ENCODE results near the gene ADAM23.

The ADAM23 gene

GRCh38 chr2:206431439-206431838, 11.9 kb upstream of the ADAM23 start:
- Mint-ChIP-seq H3K9me3 (no peaks in the 10 kb centered on the region), H3K4me3 (no peak overlapping the region), H3K36me3 (ENCODE audit: low read depth) (no peaks in the 10 kb centered on the region), H3K27ac (no peak overlapping the region), H3K4me1 (ENCODE audit: low read depth) (no peaks in the 10 kb centered on the region), H3K27me3 (ENCODE audit: low read depth) (peaks cover 6% of the 10 kb centered on the region)

DNA sequence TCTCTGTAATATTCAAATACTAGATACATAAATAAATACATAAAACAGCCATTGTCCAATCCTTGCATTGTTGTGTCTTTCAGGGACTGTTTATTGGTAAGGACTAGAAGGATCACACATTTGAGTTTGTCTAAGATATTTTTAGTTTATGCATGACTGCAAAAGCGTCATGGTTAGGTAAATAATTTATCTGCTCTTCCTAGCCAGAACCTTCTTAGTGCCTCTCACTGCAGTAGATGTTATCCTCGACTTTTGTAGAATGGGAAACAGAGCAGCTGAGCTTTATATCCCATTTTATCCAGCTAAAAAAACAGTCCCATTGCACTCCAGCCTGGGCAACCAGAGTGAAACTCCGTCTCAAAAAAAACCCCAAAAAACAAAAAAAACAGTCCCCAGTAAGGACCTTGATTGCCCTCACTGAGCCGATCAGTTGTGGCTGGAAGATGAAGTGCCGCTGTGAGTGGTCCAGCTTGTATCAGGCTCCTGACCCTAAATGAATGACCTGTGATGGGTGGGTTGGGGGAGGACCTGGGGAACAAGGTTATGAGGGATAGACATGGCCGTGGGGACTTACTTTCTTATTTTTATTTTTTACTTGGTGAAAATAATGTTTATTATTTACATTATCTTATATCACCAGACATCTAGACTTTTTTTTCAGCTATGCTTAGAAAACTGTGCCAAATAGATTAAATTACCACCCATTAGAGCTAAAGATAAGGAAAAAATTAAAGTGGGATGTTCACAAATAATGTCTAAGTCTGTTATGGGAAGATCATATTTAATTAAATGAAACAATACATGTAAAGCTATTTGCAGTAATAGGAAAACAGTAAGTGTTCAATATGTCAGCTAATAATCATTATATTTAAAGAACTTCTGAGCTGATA, 10.9 kb upstream of the ADAM23 start:
- Mint-ChIP-seq H3K9me3 (no peaks in the 10 kb centered on the region), H3K27ac (no peak overlapping the region), H3K27me3 (ENCODE audit: low read depth) (peaks cover 8% of the 10 kb centered on the region), H3K4me1 (ENCODE audit: low read depth) (no peaks in the 10 kb centered on the region), H3K4me3 (no peak overlapping the region), H3K36me3 (ENCODE audit: low read depth) (no peaks in the 10 kb centered on the region)

GRCh38 chr2:206433190-206433589, 10.1 kb upstream of the ADAM23 start:
- no peaks in the 10 kb centered on the region for H3K36me3 Mint-ChIP-seq (ENCODE audit: low read depth)
- peaks cover 12% of the 10 kb centered on the region for H3K27me3 Mint-ChIP-seq (ENCODE audit: low read depth)
- no peak overlapping the region for H3K4me3 Mint-ChIP-seq
- H3K27ac Mint-ChIP-seq = no peak overlapping the region
- H3K4me1 Mint-ChIP-seq (ENCODE audit: low read depth) = no peaks in the 10 kb centered on the region
- no peaks in the 10 kb centered on the region for H3K9me3 Mint-ChIP-seq

DNA sequence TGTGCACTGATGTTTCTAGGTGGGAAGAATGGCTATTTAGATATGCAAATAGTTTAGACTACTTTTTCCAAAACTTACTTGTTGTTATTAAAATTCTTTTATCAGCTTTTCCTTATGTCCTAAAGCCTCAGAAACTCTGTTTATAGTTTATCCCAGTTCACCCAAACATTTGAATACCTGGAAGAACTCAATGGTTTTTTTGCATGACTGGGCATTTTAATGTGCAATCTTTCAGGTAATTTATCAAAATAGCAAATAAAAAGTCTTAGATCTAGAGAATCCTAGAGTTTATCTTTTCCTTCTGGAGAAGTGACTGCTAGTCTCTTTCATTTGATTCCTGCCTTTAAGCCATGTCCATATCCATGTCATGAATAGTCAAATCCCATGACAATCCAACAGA, 9.6 kb upstream of the ADAM23 start:
- Mint-ChIP-seq H3K9me3 (no peaks in the 10 kb centered on the region), H3K36me3 (ENCODE audit: low read depth) (no peaks in the 10 kb centered on the region), H3K4me3 (no peak overlapping the region), H3K27me3 (ENCODE audit: low read depth) (peaks cover 14% of the 10 kb centered on the region), H3K4me1 (ENCODE audit: low read depth) (no peaks in the 10 kb centered on the region), H3K27ac (no peak overlapping the region)

DNA sequence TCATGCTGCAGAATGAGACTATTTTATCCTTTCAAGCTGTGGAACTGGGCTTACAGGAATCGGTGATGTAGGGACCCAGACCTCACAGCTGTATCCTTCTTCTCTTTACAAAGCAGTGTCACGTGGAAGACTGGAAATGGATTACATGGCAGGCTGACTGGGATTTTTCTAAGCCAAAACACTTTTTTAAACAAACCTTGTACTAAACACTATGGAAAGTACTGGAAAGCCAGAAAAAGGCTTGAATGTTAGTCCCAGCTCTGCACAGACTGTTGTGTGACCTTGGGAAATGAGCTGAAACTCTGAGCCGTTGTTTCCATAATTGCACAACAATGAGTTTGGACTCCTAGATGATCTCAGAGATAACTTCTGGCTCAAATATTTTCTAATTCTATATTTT, 7.6 kb upstream of the ADAM23 start:
- Mint-ChIP-seq H3K9me3 (no peaks in the 10 kb centered on the region), H3K27me3 (ENCODE audit: low read depth) (peaks cover 28% of the 10 kb centered on the region), H3K36me3 (ENCODE audit: low read depth) (no peaks in the 10 kb centered on the region), H3K4me1 (ENCODE audit: low read depth) (no peaks in the 10 kb centered on the region), H3K4me3 (no peak overlapping the region), H3K27ac (no peak overlapping the region)

GRCh38 chr2:206438196-206438724, 5.1 kb upstream of the ADAM23 start:
- Mint-ChIP-seq H3K27ac (no peak overlapping the region), H3K4me3 (no peak overlapping the region), H3K27me3 (ENCODE audit: low read depth) (peaks cover 52% of the 10 kb centered on the region), H3K36me3 (ENCODE audit: low read depth) (no peaks in the 10 kb centered on the region), H3K4me1 (ENCODE audit: low read depth) (peaks cover 5% of the 10 kb centered on the region), H3K9me3 (no peaks in the 10 kb centered on the region)

DNA sequence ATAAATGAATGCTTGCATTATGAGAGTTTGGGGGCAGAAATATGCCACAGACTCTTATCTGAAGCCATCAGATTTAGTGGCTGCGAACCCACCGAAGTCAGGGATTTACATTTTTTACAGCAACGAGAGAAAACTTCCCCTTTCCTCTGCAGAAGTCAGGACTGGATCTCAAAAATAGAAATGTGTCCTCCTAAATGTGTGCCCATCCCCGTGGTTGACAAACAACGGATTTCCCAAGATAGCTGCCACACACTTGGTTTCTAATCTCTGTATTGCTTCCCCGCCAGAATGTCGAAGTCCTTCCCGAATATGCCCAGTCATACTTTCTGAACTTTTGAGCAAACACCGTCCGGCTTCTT, 879 bp upstream of the ADAM23 start:
- Mint-ChIP-seq H3K27me3 (ENCODE audit: low read depth) (peaks cover 74% of the 10 kb centered on the region), H3K36me3 (ENCODE audit: low read depth) (no peaks in the 10 kb centered on the region), H3K4me1 (ENCODE audit: low read depth) (peaks cover 7% of the 10 kb centered on the region), H3K4me3 (peak overlapping the region; percentile 59), H3K9me3 (no peaks in the 10 kb centered on the region), H3K27ac (no peak overlapping the region)

- H3K4me1 Mint-ChIP-seq (ENCODE audit: low read depth) = peaks cover 7% of the 10 kb centered on the region
- H3K27ac Mint-ChIP-seq = no peak overlapping the region
- H3K36me3 Mint-ChIP-seq (ENCODE audit: low read depth) = no peaks in the 10 kb centered on the region
- peaks cover 79% of the 10 kb centered on the region for H3K27me3 Mint-ChIP-seq (ENCODE audit: low read depth)
- H3K9me3 Mint-ChIP-seq = no peaks in the 10 kb centered on the region
- H3K4me3 Mint-ChIP-seq = peak overlapping the region; percentile 81
These were observed 599 bp downstream of the ADAM23 start for GRCh38 chr2:206443735-206444527.

DNA sequence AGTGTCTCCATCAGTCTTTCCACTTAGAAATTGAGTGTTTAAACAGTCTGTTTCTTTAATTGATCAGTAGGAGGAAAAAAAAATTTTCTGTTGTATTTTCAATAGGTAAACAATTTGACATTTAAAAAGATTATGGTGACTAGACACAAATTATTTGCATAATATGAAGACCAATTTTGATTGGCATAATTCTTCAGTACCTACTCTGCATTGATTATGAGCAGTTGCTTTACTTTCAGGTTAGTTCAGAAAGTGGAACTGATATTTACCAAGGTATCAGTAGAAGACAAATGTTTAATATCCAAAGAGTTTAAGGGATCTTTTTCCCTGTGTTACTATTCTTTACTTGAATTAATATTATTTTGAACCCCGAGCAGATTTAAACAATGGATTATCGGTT, 2.6 kb downstream of the ADAM23 start:
- H3K27ac Mint-ChIP-seq = no peak overlapping the region
- no peaks in the 10 kb centered on the region for H3K9me3 Mint-ChIP-seq
- H3K4me3 Mint-ChIP-seq = no peak overlapping the region
- H3K27me3 Mint-ChIP-seq (ENCODE audit: low read depth) = peaks cover 67% of the 10 kb centered on the region
- H3K4me1 Mint-ChIP-seq (ENCODE audit: low read depth) = peaks cover 7% of the 10 kb centered on the region
- no peaks in the 10 kb centered on the region for H3K36me3 Mint-ChIP-seq (ENCODE audit: low read depth)

GRCh38 chr2:206452242-206452641, 8.9 kb downstream of the ADAM23 start:
- H3K27ac Mint-ChIP-seq = no peak overlapping the region
- H3K9me3 Mint-ChIP-seq = no peaks in the 10 kb centered on the region
- H3K36me3 Mint-ChIP-seq (ENCODE audit: low read depth) = no peaks in the 10 kb centered on the region
- no peaks in the 10 kb centered on the region for H3K4me1 Mint-ChIP-seq (ENCODE audit: low read depth)
- no peak overlapping the region for H3K4me3 Mint-ChIP-seq
- H3K27me3 Mint-ChIP-seq (ENCODE audit: low read depth) = peaks cover 20% of the 10 kb centered on the region

DNA sequence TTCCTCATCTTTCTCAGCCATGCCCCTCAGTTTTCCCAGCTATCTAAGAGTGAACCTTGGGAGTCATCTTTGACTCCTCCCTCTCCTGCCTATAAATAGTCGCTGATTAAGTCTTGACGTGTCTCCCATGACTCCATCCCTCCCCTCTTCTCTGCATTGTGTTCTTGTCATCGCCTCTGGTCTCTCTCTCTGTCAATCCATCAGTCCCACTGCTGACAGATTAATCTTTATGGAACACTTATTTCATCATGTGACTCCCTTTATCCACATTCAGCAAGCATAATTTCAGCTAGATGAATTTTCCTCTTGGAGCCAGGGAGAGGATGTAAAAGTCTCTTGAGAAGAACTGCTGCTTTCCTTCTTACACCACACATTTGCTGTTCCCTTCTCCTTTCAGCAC, 9.4 kb downstream of the ADAM23 start:
- Mint-ChIP-seq H3K4me3 (no peak overlapping the region), H3K27ac (no peak overlapping the region), H3K36me3 (ENCODE audit: low read depth) (no peaks in the 10 kb centered on the region)

DNA sequence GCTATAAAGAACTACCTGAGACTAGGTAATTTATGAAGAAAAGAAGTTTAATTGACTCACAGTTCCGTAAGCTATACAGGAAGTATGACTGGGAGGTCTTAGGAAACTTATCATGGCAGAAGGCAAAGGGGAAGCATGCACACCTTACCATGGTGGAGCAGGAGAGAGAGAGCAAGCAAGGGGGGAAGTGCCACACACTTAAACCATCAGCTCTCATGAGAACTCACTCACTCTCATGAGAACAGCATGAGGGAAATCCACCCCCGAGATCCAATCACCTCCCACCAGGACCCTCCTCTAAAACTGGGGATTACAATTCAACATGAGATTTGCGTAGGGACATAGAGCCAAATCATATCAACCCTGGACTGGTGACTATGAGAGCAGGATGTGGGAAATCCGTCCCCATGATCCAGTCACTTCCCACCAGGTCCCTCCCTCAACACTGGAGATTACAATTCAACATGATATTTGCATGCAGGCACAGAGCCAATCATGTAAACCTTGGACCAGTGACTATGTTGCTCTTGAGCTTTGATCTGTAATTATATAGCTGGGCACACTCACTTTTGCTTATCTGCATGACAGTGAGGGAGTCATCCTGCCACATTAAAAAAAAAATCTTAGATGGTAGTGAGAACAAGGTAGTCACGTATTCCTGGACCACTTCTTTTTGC, 12.9 kb downstream of the ADAM23 start:
- Mint-ChIP-seq H3K4me1 (ENCODE audit: low read depth) (no peaks in the 10 kb centered on the region), H3K9me3 (no peaks in the 10 kb centered on the region), H3K27ac (no peak overlapping the region), H3K27me3 (ENCODE audit: low read depth) (peaks cover 13% of the 10 kb centered on the region), H3K36me3 (ENCODE audit: low read depth) (no peaks in the 10 kb centered on the region), H3K4me3 (no peak overlapping the region)

More for the DNA sequence above, 9.4 kb downstream of the ADAM23 start:
- no peaks in the 10 kb centered on the region for H3K9me3 Mint-ChIP-seq
- peaks cover 15% of the 10 kb centered on the region for H3K27me3 Mint-ChIP-seq (ENCODE audit: low read depth)
- H3K4me1 Mint-ChIP-seq (ENCODE audit: low read depth) = no peaks in the 10 kb centered on the region

DNA sequence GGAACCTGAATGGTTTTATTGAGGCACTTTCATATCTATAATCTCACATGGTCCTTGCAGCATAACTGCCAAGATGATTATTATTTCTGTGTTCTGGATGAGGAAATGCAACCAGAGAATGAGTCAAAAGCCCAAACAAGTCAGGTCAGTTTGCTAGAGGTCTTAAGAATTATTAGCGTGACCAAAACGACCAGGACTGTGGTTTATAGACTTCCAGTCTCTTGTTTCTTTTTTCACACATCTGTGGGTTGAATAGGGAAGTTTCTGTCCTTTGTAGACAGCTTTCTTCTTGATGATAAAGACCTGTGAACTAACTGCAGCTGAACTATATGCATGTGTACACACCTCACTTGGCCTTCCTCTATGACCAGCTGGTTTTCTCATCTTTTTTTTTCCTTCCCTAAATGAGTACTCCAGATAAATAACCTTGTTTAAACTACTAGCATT, 13.9 kb downstream of the ADAM23 start:
- Mint-ChIP-seq H3K36me3 (ENCODE audit: low read depth) (no peaks in the 10 kb centered on the region), H3K4me3 (no peak overlapping the region), H3K27ac (no peak overlapping the region), H3K9me3 (no peaks in the 10 kb centered on the region), H3K27me3 (ENCODE audit: low read depth) (peaks cover 13% of the 10 kb centered on the region), H3K4me1 (ENCODE audit: low read depth) (no peaks in the 10 kb centered on the region)

- no peaks in the 10 kb centered on the region for H3K4me1 Mint-ChIP-seq (ENCODE audit: low read depth)
- no peaks in the 10 kb centered on the region for H3K36me3 Mint-ChIP-seq (ENCODE audit: low read depth)
- no peaks in the 10 kb centered on the region for H3K9me3 Mint-ChIP-seq
- peaks cover 8% of the 10 kb centered on the region for H3K27me3 Mint-ChIP-seq (ENCODE audit: low read depth)
- no peak overlapping the region for H3K27ac Mint-ChIP-seq
- no peak overlapping the region for H3K4me3 Mint-ChIP-seq
These were observed 19.0 kb downstream of the ADAM23 start for GRCh38 chr2:206462240-206462854.

Data from T-helper 1 cell treated with Interleukin-12 subunit alpha and Interleukin-12 subunit beta and Interleukin-4 antibody, amounts not matched to agents 30 μg/mL and 1 μg/mL, for 36 hours (primary cell).